GM19455 (cell line): ENCODE data around the gene C11orf71.

Experiments
- ATAC-seq: cut with Tn5 transposase; IDR thresholded peaks from one replicate; pipeline ENCODE4 v1.9.1; 2021; ENCODE audit not compliant: unreplicated experiment

Gene C11orf71

GRCh38 chr11:114400915-114401223, 558 bp upstream of the C11orf71 start:
- ATAC-seq: no peak

DNA sequence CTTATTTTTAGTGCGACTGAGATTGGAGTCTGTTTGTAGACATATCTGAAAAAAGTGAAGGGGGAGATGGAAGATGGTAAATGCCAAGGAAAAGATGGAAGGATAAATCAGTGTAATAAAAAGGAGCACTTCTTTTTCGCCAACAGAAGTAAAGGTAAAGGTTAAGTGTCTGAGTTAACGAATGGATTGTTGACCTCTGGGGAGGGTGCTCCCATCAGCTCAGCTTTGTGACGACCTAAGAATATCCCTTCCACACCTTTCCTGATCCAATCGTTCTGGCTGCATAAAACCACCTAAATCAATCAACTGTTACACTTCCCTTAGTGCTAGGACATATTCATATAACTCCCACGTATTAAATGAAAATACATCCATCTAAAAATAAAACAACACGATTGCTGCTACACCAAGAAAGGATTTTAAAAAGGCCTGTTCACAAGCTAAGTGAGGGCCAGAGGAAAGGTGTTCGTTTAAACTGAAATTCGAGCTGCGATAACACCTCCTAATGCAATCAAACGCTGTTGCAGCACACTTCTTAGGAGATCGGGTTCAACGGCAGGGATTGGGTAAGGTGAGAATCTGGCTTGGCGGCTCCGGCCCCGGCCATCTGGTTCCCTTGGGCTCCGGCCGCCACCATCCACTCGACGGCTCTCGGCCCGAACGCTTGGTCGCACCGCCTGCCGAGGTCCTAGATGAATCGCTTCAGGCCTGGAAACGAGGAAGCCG, 658 bp downstream of the C11orf71 start:
- ATAC-seq: peak; percentile 35

GRCh38 chr11:114398303-114398920, 1.9 kb downstream of the C11orf71 start:
- ATAC-seq: no peak

- ATAC-seq: no peak
Measured at GRCh38 chr11:114397349-114397982, 2.8 kb downstream of the C11orf71 start.

DNA sequence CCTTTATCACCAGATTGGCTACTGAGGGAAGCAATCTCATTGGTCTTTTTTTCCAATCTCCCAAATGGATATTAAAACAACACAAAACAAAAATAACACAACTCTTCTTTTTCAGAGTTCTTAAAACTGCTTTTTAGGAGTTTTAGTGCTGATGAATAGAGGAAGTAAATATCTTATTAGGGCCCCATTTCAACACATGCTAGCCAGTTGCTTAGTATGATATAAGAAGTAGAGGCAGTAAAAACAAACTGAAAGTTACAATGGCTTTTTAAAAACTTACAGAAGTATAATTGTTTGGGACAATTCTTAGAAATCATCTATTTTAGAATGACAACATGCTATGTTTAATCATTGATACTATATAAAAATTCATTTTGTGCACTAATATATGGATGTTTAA, 3.4 kb downstream of the C11orf71 start:
- ATAC-seq: no peak

DNA sequence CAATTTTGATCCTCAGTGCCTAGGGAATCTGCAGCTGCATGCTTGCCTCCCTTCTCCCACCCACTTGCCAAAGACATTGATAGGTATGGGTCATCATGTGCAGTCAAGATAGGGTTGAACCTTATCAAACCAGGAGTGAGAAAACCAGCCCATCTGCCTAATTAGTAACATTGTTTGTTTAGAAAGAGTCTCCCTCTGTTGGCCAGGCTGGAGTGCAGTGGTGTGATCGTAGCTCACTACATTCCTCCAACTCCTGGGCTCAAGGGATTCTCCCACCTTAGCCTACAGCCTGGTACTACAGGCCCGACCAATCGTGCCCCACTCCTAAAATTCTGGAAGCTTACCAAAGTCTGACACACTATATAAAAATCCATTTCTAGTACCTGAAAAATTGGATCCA, 4.6 kb downstream of the C11orf71 start:
- ATAC-seq: no peak

GRCh38 chr11:114392735-114393667, 7.3 kb downstream of the C11orf71 start:
- no peak for ATAC-seq

DNA sequence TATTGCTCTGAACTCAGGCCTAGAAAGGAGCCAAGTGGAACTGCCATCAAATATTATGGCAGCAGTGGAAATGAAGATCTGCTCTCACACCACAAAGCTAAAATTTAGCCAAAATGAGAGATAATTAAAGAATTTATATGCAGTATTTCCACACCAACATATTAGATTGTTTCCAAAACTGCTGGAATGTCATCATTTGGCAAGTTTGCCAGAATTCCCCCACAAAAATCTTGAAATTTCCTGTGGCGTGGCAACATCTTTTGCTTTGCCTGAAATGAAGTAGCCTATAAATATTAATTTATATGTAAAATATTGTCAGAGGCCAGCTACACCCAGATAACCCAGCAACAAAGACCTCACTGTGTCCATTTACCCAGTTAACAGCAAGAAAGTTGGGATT, 13.8 kb downstream of the C11orf71 start:
- no peak for ATAC-seq

DNA sequence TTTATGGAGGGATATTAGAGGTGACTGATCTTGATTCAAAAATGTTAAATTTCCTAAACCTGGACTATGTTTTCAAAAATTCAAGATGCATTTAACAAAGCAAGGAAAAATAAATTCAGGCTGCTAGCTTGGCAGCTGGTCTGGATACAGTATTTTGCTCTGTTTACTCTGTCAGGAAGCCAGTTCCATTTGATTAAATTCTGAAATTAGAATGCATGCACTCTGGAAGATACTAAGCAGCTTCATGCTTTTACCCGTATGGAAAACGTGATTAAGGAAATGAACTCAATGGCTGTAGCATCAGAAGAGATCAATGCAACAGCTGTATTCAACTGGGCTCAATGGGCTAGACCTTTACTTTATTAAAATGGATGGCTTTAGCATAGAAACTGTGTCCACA, 14.2 kb downstream of the C11orf71 start:
- ATAC-seq: no peak

- no peak for ATAC-seq
Measured at GRCh38 chr11:114384487-114384886, 15.8 kb downstream of the C11orf71 start.

GRCh38 chr11:114382509-114382908, 17.8 kb downstream of the C11orf71 start:
- no peak for ATAC-seq

- ATAC-seq: no peak
Measured at GRCh38 chr11:114379394-114380069, 20.8 kb downstream of the C11orf71 start.

GRCh38 chr11:114377612-114378267, 22.6 kb downstream of the C11orf71 start:
- no peak for ATAC-seq

GRCh38 chr11:114375052-114375451, 25.3 kb downstream of the C11orf71 start:
- no peak for ATAC-seq

GRCh38 chr11:114368918-114369680, 31.2 kb downstream of the C11orf71 start:
- ATAC-seq: no peak

- no peak for ATAC-seq
Measured at GRCh38 chr11:114367244-114367957, 32.9 kb downstream of the C11orf71 start.

- ATAC-seq: no peak
Measured at GRCh38 chr11:114366331-114367243, 33.7 kb downstream of the C11orf71 start.

- no peak for ATAC-seq
Measured at GRCh38 chr11:114362958-114363357, 37.4 kb downstream of the C11orf71 start.
